Dedifferentiated amniotic fluid mesenchymal stem cell (primary cell): ENCODE measurements around the gene FAM236B.
"Not testable (repeated sequence)": the region's sequence is repeated elsewhere in the genome, so short reads cannot be mapped to it uniquely, and the experiment has no call there.

Experiments used
- DNase-seq: peaks from one replicate; pipeline ENCODE4 v3.0.0-alpha.2; 2016; ENCODE audit errors: extremely low spot score

The FAM236B gene

GRCh38 chrX:72782560-72782959 lies at the start of gene FAM236B:
FAM236B (minus strand) TSS chrX:72782660; CDS start chrX:72782560, 100 bp downstream.
- DNase-seq = not testable (repeated sequence)

- DNase-seq = not testable (repeated sequence)
Measured at GRCh38 chrX:72830701-72831100, 48.2 kb upstream of the FAM236B start.

- DNase-seq = not testable (repeated sequence)
Measured at GRCh38 chrX:72808110-72808509, 25.6 kb upstream of the FAM236B start, which contains the start of gene FAM236D. FAM236D (minus strand) TSS chrX:72808210; CDS start chrX:72808110, 100 bp downstream.

- not testable (repeated sequence) for DNase-seq
Measured at GRCh38 chrX:72790390-72790789, 7.9 kb upstream of the FAM236B start.

GRCh38 chrX:72788142-72788541 lies 5.7 kb upstream of the FAM236B start:
- DNase-seq = not testable (repeated sequence)

- DNase-seq = not testable (repeated sequence)
Measured at GRCh38 chrX:72783964-72784363, 1.5 kb upstream of the FAM236B start.

- DNase-seq = not testable (repeated sequence)
Measured at GRCh38 chrX:72783365-72783936, 991 bp upstream of the FAM236B start.

- DNase-seq = not testable (repeated sequence)
Measured at GRCh38 chrX:72778146-72778545, 4.3 kb downstream of the FAM236B start.

- not testable (repeated sequence) for DNase-seq
Measured at GRCh38 chrX:72777467-72777790, 5.0 kb downstream of the FAM236B start.

GRCh38 chrX:72776653-72777466 lies 5.6 kb downstream of the FAM236B start, which contains the start of gene DMRTC1B:
DMRTC1B (plus strand) TSS chrX:72776890; CDS start chrX:72845136, 68,246 bp downstream.
- DNase-seq = not testable (repeated sequence)

- DNase-seq = not testable (repeated sequence)
Measured at GRCh38 chrX:72760454-72760853, 22.0 kb downstream of the FAM236B start.

- DNase-seq = not testable (repeated sequence)
Measured at GRCh38 chrX:72748545-72748944, 33.9 kb downstream of the FAM236B start.

GRCh38 chrX:72745546-72745945 lies 36.9 kb downstream of the FAM236B start:
- not testable (repeated sequence) for DNase-seq

GRCh38 chrX:72735561-72735960 lies 46.9 kb downstream of the FAM236B start:
- no peak for DNase-seq

GRCh38 chrX:72733636-72734035 lies 48.8 kb downstream of the FAM236B start:
- DNase-seq = not testable (repeated sequence)
